Esophagus muscularis mucosa (tissue), 4 donors: ENCODE measurements around the gene ZBTB32. TPM values are rescaled to one million over a fixed set of nuclear protein-coding genes. Genes with fewer than 3 reads are reported as not detected.
A peak's percentile ranks its signal among the peaks of the same experiment; 100 is the strongest.

Experiments
- DNase-seq: peaks from one replicate; pipeline ENCODE4 v3.0.0-alpha.2; 2017; ENCODE audit errors: extremely low spot score
- H3K27ac ChIP-seq, 4 donors: fragments of 200-600 bp; sonication (generic); replicated peaks in 1 of 4; 1 replicate in 3 of 4; 2 replicates in 1 of 4; pipeline ENCODE4 v1.5.1; 2016 to 2019; ENCODE audit warnings: mild to moderate bottlenecking in 1 of 4
- H3K27me3 ChIP-seq, 4 donors: fragments of 200-600 bp; sonication (generic); one replicate each; pipeline versions ENCODE4 v1.5.1 to v1.6.0; 2016 to 2019
- H3K36me3 ChIP-seq, 4 donors: fragments of 200-600 bp; sonication (generic); one replicate each; pipeline ENCODE4 v1.5.1; 2016 to 2019
- H3K4me1 ChIP-seq, 4 donors: fragments of 200-600 bp; sonication (generic); one replicate each; pipeline ENCODE4 v1.5.1; 2016 to 2019
- H3K4me3 ChIP-seq, 4 donors: fragments of 200-600 bp; sonication (generic); 1 replicate in 2 of 4; 2 replicates in 2 of 4; pipeline ENCODE4 v1.5.1; 2016 to 2019; ENCODE audit warnings: mild to moderate bottlenecking in 4 of 4, moderate library complexity in 1 of 4
- H3K9me3 ChIP-seq, 4 donors: fragments of 200-600 bp; sonication (generic); 1 replicate in 3 of 4; 2 replicates in 1 of 4; pipeline ENCODE4 v1.5.1; 2016 to 2019
- CTCF ChIP-seq, 3 experiments: fragments of 200-600 bp in 2 of 3; fragments of 450-650 bp in 1 of 3; sonication (generic) in 2 of 3; IDR thresholded peaks; one replicate each; pipeline ENCODE4 v1.5.1; 2017 to 2019; ENCODE audit warnings: antibody characterized with exemption in 3 of 3, mild to moderate bottlenecking in 2 of 3, moderate library complexity in 1 of 3
- EP300 ChIP-seq: sonication (generic); formaldehyde crosslinking; IDR thresholded peaks from one replicate; pipeline ENCODE4 v1.6.1; 2017; ENCODE audit warnings: antibody characterized with exemption
- POLR2A ChIP-seq: fragments of 450-650 bp; IDR thresholded peaks from one replicate; pipeline ENCODE4 v1.6.1; 2017; ENCODE audit warnings: antibody characterized with exemption, moderate library complexity, mild to moderate bottlenecking, low read depth
- POLR2AphosphoS5 ChIP-seq, 2 donors: sonication (generic); formaldehyde crosslinking; IDR thresholded peaks; one replicate each; pipeline ENCODE4 v1.6.1; 2017; ENCODE audit warnings: antibody characterized with exemption in 2 of 2
- WGBS: methylation state at CpG from one replicate; pipeline ENCODE4 v1.1.5; 2018; 5-methylcytosine and 5-hydroxymethylcytosine counted together
- intact Hi-C: fragments of 100-400 bp; cut with DNase I; formaldehyde crosslinking; loops from one replicate; pipeline ENCODE4 v1.15.1; 2023
- total RNA-seq, 4 donors: library from RNA; depleted of rRNA; stranded (reverse); fragments of >200 nt; gene quantifications; one replicate each; pipeline versions ENCODE4 v1.1.0 to v1.2.1, GENCODE V29; 2016

The ZBTB32 gene
- total RNA-seq, 4 donors from 2014 or later: not detected

DNA sequence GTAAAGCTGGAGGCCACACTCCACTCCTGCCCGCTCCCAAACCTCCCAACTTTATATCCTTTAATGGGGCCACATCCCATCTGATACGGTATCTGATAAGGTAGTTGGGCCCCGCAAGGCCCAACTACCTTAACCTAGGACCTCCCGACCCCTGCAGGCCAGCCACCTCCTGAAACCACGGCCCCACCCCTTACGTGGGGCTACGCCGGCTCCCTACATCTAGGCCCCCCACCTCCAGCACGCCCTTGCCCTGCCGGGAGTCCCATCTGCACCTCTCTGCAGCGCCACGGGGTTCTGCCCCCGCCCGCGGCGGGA, 35.7 kb downstream of the ZBTB32 start:
- H3K27me3 ChIP-seq: no peaks in the 10 kb centered on the region
- WGBS: 39% methylated on average over 3 of the region's 16 CpGs
- TF ChIP-seq POLR2AphosphoS5 (IDR thresholded peaks at IDR 0.05): no peak
- TF ChIP-seq CTCF (IDR thresholded peaks at IDR 0.05): no peak
- TF ChIP-seq POLR2A: no peak
- TF ChIP-seq EP300: no peak
- no peaks in the 10 kb centered on the region for H3K9me3 ChIP-seq
- H3K4me1 ChIP-seq: peaks cover 24 to 61% (median 37%) of the 10 kb centered on the region in 4 donors
- intact Hi-C loops: no loop called here
- peak overlapping the region; percentile 58 to 67 (median 66) for H3K4me3 ChIP-seq
- H3K36me3 ChIP-seq: peaks cover 27 to 67% (median 52%) of the 10 kb centered on the region in 4 donors
- no peak for DNase-seq
- peak overlapping the region; percentile 80 to 94 (median 88) for H3K27ac ChIP-seq

DNA sequence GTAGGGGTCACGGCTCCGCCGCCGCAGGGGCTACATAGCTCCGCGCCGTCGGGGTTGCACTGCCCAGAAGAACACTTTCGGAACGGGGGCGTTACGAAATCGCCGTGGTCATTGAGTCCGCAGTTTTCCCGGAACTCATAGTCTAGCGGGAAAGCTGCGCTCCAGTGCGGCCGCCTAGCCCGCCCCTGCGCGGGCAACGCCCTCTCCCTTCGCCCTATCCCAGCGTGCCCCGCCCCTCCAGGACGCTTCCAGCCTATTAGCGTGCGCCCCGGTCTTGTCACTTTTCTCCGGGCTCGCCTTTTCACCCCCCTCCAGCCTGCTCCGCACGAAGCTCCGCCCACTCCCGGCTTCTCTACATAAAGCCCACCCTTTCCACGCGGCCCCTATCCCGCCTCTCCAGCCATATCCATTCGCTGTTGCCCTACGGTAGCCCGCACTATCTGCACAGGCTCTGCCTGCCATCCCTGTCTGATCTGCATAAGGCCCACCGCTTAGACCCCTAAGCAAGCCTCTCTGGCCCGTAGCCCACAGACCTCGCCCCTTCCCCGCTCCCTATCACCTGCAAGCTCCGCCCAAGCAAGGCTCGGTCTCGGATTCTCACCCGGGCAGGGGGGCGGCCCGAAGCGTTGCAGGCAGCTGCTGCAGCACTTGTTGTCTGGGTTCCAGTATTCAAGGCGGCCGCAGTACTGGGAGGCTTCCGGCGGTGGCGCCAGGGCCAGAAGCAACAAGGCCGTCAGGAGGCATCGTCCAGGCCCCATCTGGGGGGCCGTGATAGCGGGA, 36.3 kb downstream of the ZBTB32 start:
- WGBS: under 1% methylated on average over 17 of the region's 63 CpGs

DNA sequence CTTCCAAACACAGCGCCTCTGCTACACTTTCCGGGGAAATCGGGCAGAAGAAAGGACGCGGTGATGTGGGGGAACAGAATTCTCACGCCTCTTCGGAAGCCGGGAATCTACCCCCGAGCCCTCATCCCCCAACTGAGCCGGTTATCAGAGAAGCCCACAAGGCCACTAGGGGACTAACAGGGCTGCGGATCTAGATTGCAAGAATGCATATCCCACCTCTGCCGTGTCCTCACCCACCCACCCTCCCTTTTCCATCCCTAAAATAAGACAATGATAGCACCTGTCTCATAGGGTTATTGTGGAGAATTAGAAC, 36.8 kb downstream of the ZBTB32 start:
- WGBS: 17% methylated on average over 2 of the region's 12 CpGs
- peaks cover 22 to 56% (median 42%) of the 10 kb centered on the region in 4 donors for H3K36me3 ChIP-seq
- no peak for DNase-seq
- intact Hi-C loops: no loop called here
- H3K27me3 ChIP-seq: no peaks in the 10 kb centered on the region
- H3K9me3 ChIP-seq: no peaks in the 10 kb centered on the region
- H3K27ac ChIP-seq: peak overlapping the region; percentile 80 to 94 (median 88)
- H3K4me1 ChIP-seq: peaks cover 28 to 66% (median 42%) of the 10 kb centered on the region in 4 donors
- H3K4me3 ChIP-seq: peak overlapping the region; percentile 58 to 67 (median 66)
- no peak for TF ChIP-seq POLR2A
- no peak for TF ChIP-seq EP300
- TF ChIP-seq POLR2AphosphoS5 (IDR thresholded peaks at IDR 0.05): no peak
- no peak for TF ChIP-seq CTCF (IDR thresholded peaks at IDR 0.05)

More for the DNA sequence above, 36.3 kb downstream of the ZBTB32 start:
- peak overlapping the region; percentile 58 to 67 (median 66) for H3K4me3 ChIP-seq
- peaks cover 22 to 61% (median 47%) of the 10 kb centered on the region in 4 donors for H3K36me3 ChIP-seq
- no peaks in the 10 kb centered on the region for H3K27me3 ChIP-seq
- TF ChIP-seq CTCF (IDR thresholded peaks at IDR 0.05) (peak in 1 of 3 experiments; percentile 36), POLR2AphosphoS5 (IDR thresholded peaks at IDR 0.05) (peak; percentile 76), POLR2A (no peak), EP300 (peak; percentile 86)
- intact Hi-C loops: no loop called here
- DNase-seq: peak; percentile 99
- no peaks in the 10 kb centered on the region for H3K9me3 ChIP-seq
- H3K4me1 ChIP-seq: peaks cover 24 to 61% (median 37%) of the 10 kb centered on the region in 4 donors
- H3K27ac ChIP-seq: peak overlapping the region; percentile 80 to 94 (median 88)

GRCh38 chr19:35742121-35742724, 37.9 kb downstream of the ZBTB32 start, which contains the start of gene IGFLR1:
Gene IGFLR1 (minus strand): TSS chr19:35742452. CDS start chr19:35741180, 1,272 bp downstream.
- Histone ChIP-seq H3K36me3 (peaks cover 16 to 45% (median 34%) of the 10 kb centered on the region in 4 donors), H3K27ac (peak within 1 kb of the TSS; percentile 80 to 94 (median 88)), H3K4me1 (peaks cover 34 to 77% (median 49%) of the 10 kb centered on the region in 4 donors), H3K4me3 (peak within 1 kb of the TSS; percentile 58 to 67 (median 66)), H3K27me3 (no peaks in the 10 kb centered on the region), H3K9me3 (no peaks in the 10 kb centered on the region)
- DNase-seq: no peak
- 72% methylated on average over 9 of the region's 9 CpGs for WGBS
- no peak for TF ChIP-seq POLR2AphosphoS5 (IDR thresholded peaks at IDR 0.05)
- no peak for TF ChIP-seq CTCF (IDR thresholded peaks at IDR 0.05)
- no peak for TF ChIP-seq EP300
- no peak for TF ChIP-seq POLR2A
- intact Hi-C loops: no loop called here
